ENCODE measurements around the gene RPAIN. TPM values are rescaled to one million over a fixed set of nuclear protein-coding genes. Genes with fewer than 3 reads are reported as not detected.

Gene RPAIN
- total and polyA plus RNA-seq, 2 experiments from 2014 or later, result 15.7 to 21.4 TPM

DNA sequence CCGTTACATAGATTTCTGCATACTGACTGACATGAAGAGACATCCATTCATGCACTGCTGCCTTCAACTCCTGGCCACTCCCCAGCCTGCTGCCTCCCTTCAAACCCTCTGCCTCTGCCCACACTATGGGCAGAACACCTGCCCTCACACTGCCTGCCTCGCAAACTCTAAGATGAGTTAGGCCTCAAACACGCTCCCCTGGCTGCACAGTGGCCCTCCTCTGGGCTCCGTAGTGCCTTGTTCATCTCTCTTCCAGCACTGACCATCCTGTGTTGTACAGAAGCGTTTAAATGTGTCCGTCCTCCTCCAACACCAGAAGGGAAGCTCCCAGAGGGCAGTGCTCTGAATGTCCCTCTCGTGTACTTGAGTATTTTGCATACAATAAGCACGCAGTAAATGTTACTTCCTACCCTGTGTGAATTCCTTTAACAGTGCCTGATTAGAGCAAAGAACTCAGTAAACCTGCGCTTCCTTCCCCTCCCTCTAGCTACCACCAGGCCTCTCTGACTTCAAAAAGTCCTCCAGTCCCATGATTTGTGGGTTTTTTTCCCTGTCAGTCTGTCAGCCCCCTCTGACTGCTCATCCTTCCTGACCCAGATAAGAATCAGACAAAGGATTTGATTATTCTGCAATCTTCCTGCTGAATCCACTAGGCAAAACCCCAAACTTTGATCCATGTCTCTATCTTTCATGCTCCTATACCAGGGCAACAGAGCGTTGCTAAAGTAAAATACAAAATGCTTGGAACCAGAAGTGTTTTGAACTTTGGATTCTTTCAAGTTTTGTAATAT lies 44.9 kb downstream of the RPAIN start:
- H3K36me3 ChIP-seq (ENCODE audit: low read depth), result no peaks in the 10 kb centered on the region
- H4K20me1 ChIP-seq (ENCODE audit: insufficient read depth), result no peaks in the 10 kb centered on the region
- no peak overlapping the region for H3K9ac ChIP-seq
- H3K27ac ChIP-seq, result no peak overlapping the region
- TF ChIP-seq EZH2phosphoT487 (IDR thresholded peaks at IDR 0.05; ENCODE audit: insufficient read depth, low read depth) (no peak), EZH2 (IDR thresholded peaks at IDR 0.05; ENCODE audit: insufficient read depth, poor library complexity, severe bottlenecking) (no peak)
- peaks cover 12% of the 10 kb centered on the region for H3K4me1 ChIP-seq (ENCODE audit: insufficient read depth)
- no peaks in the 10 kb centered on the region for H3K9me3 ChIP-seq (ENCODE audit: low read depth)
- no peaks in the 10 kb centered on the region for H3K9me2 ChIP-seq (ENCODE audit: insufficient read depth)
- no peak overlapping the region for H3K4me2 ChIP-seq (ENCODE audit: unreplicated experiment)
- no peak overlapping the region for H2AFZ ChIP-seq
- peaks cover 6% of the 10 kb centered on the region for H3F3A ChIP-seq (ENCODE audit: insufficient read depth)
- H3K27me3 ChIP-seq (replicated peaks; ENCODE audit: insufficient read depth), result no peaks in the 10 kb centered on the region
- no peak overlapping the region for H3K4me3 ChIP-seq
- DNase-seq, result no peak
- WGBS, 2 experiments (ENCODE audit: low coverage in 1 of 2, low lambda C conversion rate in 2 of 2, missing lambda C conversion rate in 2 of 2), result 87 to 89% methylated on average over 10 of the region's 10 CpGs
- peaks cover 68% of the 10 kb centered on the region for H3K79me2 ChIP-seq (ENCODE audit: insufficient read depth)
- in situ Hi-C loops (cut with MboI), result loop anchor here (25.0 kb wide), 2 partner anchors 97 to 972 kb away; partner anchors contain the start of genes AIPL1 and PIMREG

DNA sequence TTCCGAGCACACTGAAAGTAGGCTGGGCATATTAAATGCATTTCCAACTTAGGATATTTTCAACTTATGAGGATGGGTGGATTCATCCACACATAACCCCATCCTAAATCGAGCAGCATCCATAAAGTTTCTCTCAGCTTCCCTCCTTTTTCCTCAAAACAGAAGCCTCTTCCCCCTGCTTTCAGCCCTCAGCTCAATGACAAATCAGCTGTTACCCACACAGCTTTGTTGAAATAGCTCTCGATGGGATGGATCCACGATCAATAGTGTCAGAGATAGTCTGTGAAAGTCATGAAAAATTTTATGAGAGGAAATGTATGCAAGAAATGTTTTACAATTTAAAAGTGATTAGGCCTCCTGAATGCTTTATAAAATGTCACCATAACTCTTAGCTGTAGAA lies 46.3 kb downstream of the RPAIN start:
- H3K27ac ChIP-seq, result no peak overlapping the region
- no peaks in the 10 kb centered on the region for H4K20me1 ChIP-seq (ENCODE audit: insufficient read depth)
- H3K27me3 ChIP-seq (replicated peaks; ENCODE audit: insufficient read depth), result no peaks in the 10 kb centered on the region
- DNase-seq, result no peak
- no peak for TF ChIP-seq EZH2phosphoT487 (IDR thresholded peaks at IDR 0.05; ENCODE audit: insufficient read depth, low read depth)
- no peak for TF ChIP-seq EZH2 (IDR thresholded peaks at IDR 0.05; ENCODE audit: insufficient read depth, poor library complexity, severe bottlenecking)
- WGBS, 2 experiments (ENCODE audit: low coverage in 1 of 2, low lambda C conversion rate in 2 of 2, missing lambda C conversion rate in 2 of 2), result 86 to 87% methylated on average over 4 of the region's 4 CpGs
- peaks cover 68% of the 10 kb centered on the region for H3K79me2 ChIP-seq (ENCODE audit: insufficient read depth)
- H3K4me1 ChIP-seq (ENCODE audit: insufficient read depth), result peaks cover 12% of the 10 kb centered on the region
- H3K4me3 ChIP-seq, result no peak overlapping the region; the same call in 1 of the 2 replicates
- H3K9me2 ChIP-seq (ENCODE audit: insufficient read depth), result no peaks in the 10 kb centered on the region
- peak overlapping the region; percentile 84 for H3K4me2 ChIP-seq (ENCODE audit: unreplicated experiment)
- H3K9ac ChIP-seq, result peak overlapping the region; percentile 80; the same call in 1 of the 2 replicates
- in situ Hi-C loops (cut with MboI), result loop anchor here (25.0 kb wide), 2 partner anchors 96 to 971 kb away; partner anchors contain the start of genes AIPL1 and PIMREG
- H2AFZ ChIP-seq, result no peak overlapping the region
- H3K9me3 ChIP-seq (ENCODE audit: low read depth), result no peaks in the 10 kb centered on the region
- H3F3A ChIP-seq (ENCODE audit: insufficient read depth), result peaks cover 20% of the 10 kb centered on the region
- H3K36me3 ChIP-seq (ENCODE audit: low read depth), result no peaks in the 10 kb centered on the region

DNA sequence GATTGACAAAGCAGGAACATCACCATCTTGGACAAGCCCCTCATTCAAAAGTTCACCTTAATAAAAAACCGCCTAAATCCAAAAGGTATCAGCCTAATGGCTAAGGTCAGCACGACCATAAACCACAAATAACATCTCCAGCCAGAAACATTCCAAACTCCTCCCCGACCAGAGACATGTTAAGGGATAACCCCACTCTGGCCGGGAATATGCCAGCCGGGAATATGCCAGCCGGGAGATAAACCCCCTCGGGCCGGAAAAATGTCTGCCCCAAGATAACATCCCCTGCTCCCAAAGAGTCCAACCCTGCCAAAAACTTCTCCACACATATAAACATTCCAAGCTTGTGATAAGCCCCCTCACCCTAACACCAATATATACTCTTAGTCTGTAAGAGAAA lies 47.4 kb downstream of the RPAIN start:
- H3K4me1 ChIP-seq (ENCODE audit: insufficient read depth), result peaks cover 12% of the 10 kb centered on the region
- DNase-seq, result peak; percentile 23
- H3K9ac ChIP-seq, result peak overlapping the region; percentile 80
- no peaks in the 10 kb centered on the region for H3K9me3 ChIP-seq (ENCODE audit: low read depth)
- H3K4me2 ChIP-seq (ENCODE audit: unreplicated experiment), result peak overlapping the region; percentile 84
- peaks cover 31% of the 10 kb centered on the region for H3F3A ChIP-seq (ENCODE audit: insufficient read depth)
- H3K9me2 ChIP-seq (ENCODE audit: insufficient read depth), result no peaks in the 10 kb centered on the region
- H2AFZ ChIP-seq, result peak overlapping the region; percentile 100
- peak overlapping the region; percentile 99 for H3K4me3 ChIP-seq
- H3K27me3 ChIP-seq (replicated peaks; ENCODE audit: insufficient read depth), result no peaks in the 10 kb centered on the region
- TF ChIP-seq EZH2 (IDR thresholded peaks at IDR 0.05; ENCODE audit: insufficient read depth, poor library complexity, severe bottlenecking), result no peak
- TF ChIP-seq EZH2phosphoT487 (IDR thresholded peaks at IDR 0.05; ENCODE audit: insufficient read depth, low read depth), result no peak
- WGBS, 2 experiments (ENCODE audit: low coverage in 1 of 2, low lambda C conversion rate in 2 of 2, missing lambda C conversion rate in 2 of 2), result 2 to 5% methylated on average over 8 of the region's 8 CpGs
- peak overlapping the region; percentile 55; the same call in 1 of the 2 replicates for H3K27ac ChIP-seq
- in situ Hi-C loops (cut with MboI), result loop anchor here (25.0 kb wide), 2 partner anchors 95 to 970 kb away; partner anchors contain the start of genes AIPL1 and PIMREG
- H3K79me2 ChIP-seq (ENCODE audit: insufficient read depth), result peaks cover 62% of the 10 kb centered on the region
- no peaks in the 10 kb centered on the region; the same call in 1 of the 2 replicates for H3K36me3 ChIP-seq (ENCODE audit: low read depth)
- H4K20me1 ChIP-seq (ENCODE audit: insufficient read depth), result no peaks in the 10 kb centered on the region

DNA sequence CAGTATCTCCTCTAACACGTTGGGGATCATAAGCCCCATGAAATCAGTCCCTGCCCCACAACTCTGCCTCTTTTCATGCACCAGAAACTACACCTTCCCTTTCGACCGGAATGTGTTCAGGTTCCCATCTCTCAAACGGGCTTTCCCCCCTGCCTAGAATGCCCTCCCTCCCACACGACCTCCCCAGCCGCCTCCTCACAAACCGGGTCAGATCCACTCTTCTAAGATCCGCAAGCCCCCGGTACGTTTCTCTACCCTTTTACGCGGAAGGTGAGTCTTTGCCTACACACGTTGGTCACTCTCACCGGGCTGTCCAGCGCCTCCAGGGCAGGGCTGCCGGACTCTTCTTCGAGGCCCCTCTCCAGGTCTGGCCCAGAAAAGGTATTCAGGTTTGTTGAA lies 48.1 kb downstream of the RPAIN start:
- Histone ChIP-seq H3K27ac (peak overlapping the region; percentile 55), H3K9me2 (ENCODE audit: insufficient read depth) (no peaks in the 10 kb centered on the region), H3K36me3 (ENCODE audit: low read depth) (peaks cover under 1% of the 10 kb centered on the region; the same call in 1 of the 2 replicates), H3K9ac (peak overlapping the region; percentile 80), H3K27me3 (replicated peaks; ENCODE audit: insufficient read depth) (no peaks in the 10 kb centered on the region), H3K4me3 (peak overlapping the region; percentile 99), H2AFZ (peak overlapping the region; percentile 100), H4K20me1 (ENCODE audit: insufficient read depth) (no peaks in the 10 kb centered on the region), H3F3A (ENCODE audit: insufficient read depth) (peaks cover 36% of the 10 kb centered on the region), H3K4me2 (ENCODE audit: unreplicated experiment) (peak overlapping the region; percentile 84), H3K79me2 (ENCODE audit: insufficient read depth) (peaks cover 56% of the 10 kb centered on the region), H3K9me3 (ENCODE audit: low read depth) (no peaks in the 10 kb centered on the region), H3K4me1 (ENCODE audit: insufficient read depth) (peaks cover 12% of the 10 kb centered on the region)
- WGBS, 2 experiments (ENCODE audit: low coverage in 1 of 2, low lambda C conversion rate in 2 of 2, missing lambda C conversion rate in 2 of 2), result 1 to 2% methylated on average over 16 to 17 of the region's 17 CpGs
- no peak for DNase-seq
- in situ Hi-C loops (cut with MboI), result loop anchor here (25.0 kb wide), 2 partner anchors 94 to 969 kb away; partner anchors contain the start of genes AIPL1 and PIMREG
- TF ChIP-seq EZH2phosphoT487 (IDR thresholded peaks at IDR 0.05; ENCODE audit: insufficient read depth, low read depth) (no peak), EZH2 (IDR thresholded peaks at IDR 0.05; ENCODE audit: insufficient read depth, poor library complexity, severe bottlenecking) (no peak)
